Esophagus squamous epithelium (tissue), 5 donors: Measurements from ENCODE around the gene BIRC6. TPM values are rescaled to one million over a fixed set of nuclear protein-coding genes. Genes with fewer than 3 reads are reported as not detected.

Experiments used
- DNase-seq: peaks from one replicate; lab custom pipeline; 2025; lab: John Stamatoyannopoulos, UW
- H3K27ac ChIP-seq, 4 donors: fragments of 200-600 bp; sonication (generic); one replicate each; pipeline ENCODE4 v1.5.1; 2016 to 2019; ENCODE audit warnings: mild to moderate bottlenecking in 1 of 4
- H3K27me3 ChIP-seq, 4 donors: fragments of 200-600 bp; sonication (generic); 1 replicate in 3 of 4; 2 replicates in 1 of 4; pipeline versions ENCODE4 v1.5.1 to v1.6.0; 2017 to 2021; ENCODE audit warnings: antibody characterized with exemption in 1 of 4
- H3K36me3 ChIP-seq, 3 donors: fragments of 200-600 bp; sonication (generic); one replicate each; pipeline ENCODE4 v1.5.1; 2016 to 2019
- H3K4me1 ChIP-seq, 3 donors: fragments of 200-600 bp; sonication (generic); one replicate each; pipeline ENCODE4 v1.5.1; 2017 to 2019
- H3K4me3 ChIP-seq, 4 donors: fragments of 200-600 bp; sonication (generic); 1 replicate in 3 of 4; 2 replicates in 1 of 4; pipeline ENCODE4 v1.5.1; 2016 to 2019; ENCODE audit warnings: mild to moderate bottlenecking in 2 of 4, moderate library complexity in 1 of 4
- H3K9me3 ChIP-seq, 3 donors: fragments of 200-600 bp; sonication (generic); one replicate each; pipeline ENCODE4 v1.5.1; 2016 to 2019
- CTCF ChIP-seq, 6 experiments: fragments of 450-650 bp in 4 of 6; fragments of 200-600 bp in 2 of 6; sonication (generic) in 2 of 6; IDR thresholded peaks; one replicate each; pipeline ENCODE4 v1.5.1; 2016 to 2019; ENCODE audit warnings: antibody characterized with exemption in 6 of 6, mild to moderate bottlenecking in 4 of 6, moderate library complexity in 4 of 6
- POLR2A ChIP-seq, 4 donors: fragments of 450-650 bp; IDR thresholded peaks; one replicate each; pipeline ENCODE4 v1.6.1; 2017; ENCODE audit warnings: antibody characterized with exemption in 4 of 4, mild to moderate bottlenecking in 4 of 4, moderate library complexity in 3 of 4
- WGBS, 2 donors: methylation state at CpG; one replicate each; pipeline ENCODE4 v1.1.5; 2018; 5-methylcytosine and 5-hydroxymethylcytosine counted together
- intact Hi-C: fragments of 100-400 bp; cut with DNase I; formaldehyde crosslinking; loops from one replicate; pipeline ENCODE4 v1.15.0; 2022
- total RNA-seq, 4 donors: library from RNA; depleted of rRNA; stranded (reverse); fragments of >200 nt; gene quantifications; one replicate each; pipeline ENCODE4 v1.1.0, GENCODE V29; 2016
- donor health status: DM: yes; HTN: yes; CAD: no.

BIRC6 gene
- total RNA-seq, 4 donors from 2014 or later = 56.7 to 120 (median 76.6) TPM

- Histone ChIP-seq H3K4me1 (no peaks in the 10 kb centered on the region), H3K27me3 (no peaks in the 10 kb centered on the region), H3K9me3 (no peaks in the 10 kb centered on the region), H3K4me3 (no peak overlapping the region), H3K27ac (no peak overlapping the region), H3K36me3 (peaks cover 0 to 83% (median 31%) of the 10 kb centered on the region in 3 donors)
- no peak for DNase-seq
- 92 to 94% methylated on average over 5 of the region's 6 CpGs for WGBS, 2 donors
- TF ChIP-seq POLR2A (IDR thresholded peaks at IDR 0.05) = no peak
- TF ChIP-seq CTCF (IDR thresholded peaks at IDR 0.05) = no peak
- intact Hi-C loops = no loop called here
These were observed 89.5 kb downstream of the BIRC6 start for GRCh38 chr2:32446369-32446768.

DNA sequence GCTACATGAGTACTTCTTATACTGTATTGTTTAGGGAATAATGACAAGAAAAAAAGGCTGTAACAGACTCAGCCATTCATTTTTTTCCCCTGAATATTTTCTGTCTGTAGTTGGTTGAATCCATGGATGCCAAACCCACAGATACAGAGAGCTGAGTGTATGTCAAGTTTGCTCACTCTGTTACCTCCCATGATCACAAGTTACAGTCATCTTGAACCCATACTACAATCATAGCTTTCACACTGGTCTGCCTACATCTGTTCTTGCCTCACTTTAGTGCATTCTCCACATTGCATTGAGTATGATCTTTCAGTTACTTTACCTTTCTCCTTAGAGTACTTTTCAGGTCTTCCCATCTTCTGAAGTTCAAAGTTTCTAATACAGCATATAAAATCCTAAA is 94.0 kb downstream of the BIRC6 start:
- no peak overlapping the region for H3K27ac ChIP-seq
- intact Hi-C loops = no loop called here
- DNase-seq = no peak
- H3K27me3 ChIP-seq = no peaks in the 10 kb centered on the region
- no peaks in the 10 kb centered on the region for H3K9me3 ChIP-seq
- H3K4me3 ChIP-seq = no peak overlapping the region
- peaks cover 0 to 70% (median 0%) of the 10 kb centered on the region in 3 donors for H3K36me3 ChIP-seq
- no peaks in the 10 kb centered on the region for H3K4me1 ChIP-seq
- TF ChIP-seq CTCF (IDR thresholded peaks at IDR 0.05) = no peak
- TF ChIP-seq POLR2A (IDR thresholded peaks at IDR 0.05) = no peak

- DNase-seq = no peak
- no peak overlapping the region for H3K4me3 ChIP-seq
- H3K27ac ChIP-seq = no peak overlapping the region
- H3K36me3 ChIP-seq = peaks cover 0 to 80% (median 0%) of the 10 kb centered on the region in 3 donors
- no peaks in the 10 kb centered on the region for H3K4me1 ChIP-seq
- no peaks in the 10 kb centered on the region for H3K27me3 ChIP-seq
- TF ChIP-seq CTCF (IDR thresholded peaks at IDR 0.05) = no peak
- no peak for TF ChIP-seq POLR2A (IDR thresholded peaks at IDR 0.05)
- no peaks in the 10 kb centered on the region for H3K9me3 ChIP-seq
- intact Hi-C loops = no loop called here
- 97 to 100% methylated on average over 2 of the region's 2 CpGs for WGBS, 2 donors
These were observed 95.7 kb downstream of the BIRC6 start for GRCh38 chr2:32452338-32453064.

DNA sequence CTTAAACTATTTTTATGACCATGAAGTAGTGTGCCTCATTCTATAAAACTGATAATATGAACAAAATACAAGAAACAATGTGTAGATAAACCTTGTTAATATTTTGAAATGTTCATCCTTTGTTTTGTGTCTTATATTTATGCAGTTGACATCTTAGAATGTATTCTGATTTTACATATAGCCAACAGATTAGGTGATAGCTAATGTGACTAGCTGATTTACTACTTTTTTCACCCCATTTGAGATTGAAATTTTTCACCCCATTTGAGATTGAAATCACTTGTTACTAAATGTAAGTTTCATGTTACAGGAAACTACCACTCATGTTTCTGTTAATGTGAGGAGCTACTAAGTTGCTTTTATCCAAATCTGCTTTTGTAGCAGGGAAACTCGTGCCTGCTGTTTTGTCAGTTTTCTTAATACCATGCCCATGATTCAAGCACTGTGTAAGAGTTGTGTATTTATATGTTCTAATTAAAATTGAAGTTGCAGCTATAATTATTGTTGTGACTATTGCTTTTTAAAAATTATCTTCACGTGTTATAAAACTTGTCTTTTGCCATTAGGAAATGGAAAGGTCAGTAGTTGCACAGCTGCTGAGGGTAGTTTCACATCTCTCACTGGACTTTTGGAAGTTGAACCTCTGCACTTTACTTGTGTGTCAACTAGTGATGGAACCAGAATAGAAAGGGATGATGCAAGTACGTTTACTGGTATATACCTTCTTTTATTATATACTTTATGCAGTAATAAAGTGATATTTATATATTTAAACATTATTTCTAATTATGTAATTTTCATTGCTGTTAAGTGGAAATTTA is 96.6 kb downstream of the BIRC6 start:
- Histone ChIP-seq H3K27me3 (no peaks in the 10 kb centered on the region), H3K4me3 (no peak overlapping the region), H3K9me3 (no peaks in the 10 kb centered on the region), H3K4me1 (no peaks in the 10 kb centered on the region), H3K27ac (no peak overlapping the region), H3K36me3 (peaks cover 0 to 83% (median 0%) of the 10 kb centered on the region in 3 donors)
- DNase-seq = no peak
- intact Hi-C loops = no loop called here
- no peak for TF ChIP-seq POLR2A (IDR thresholded peaks at IDR 0.05)
- TF ChIP-seq CTCF (IDR thresholded peaks at IDR 0.05) = no peak
- WGBS, 2 donors = 76 to 91% methylated on average over 3 of the region's 3 CpGs

- Histone ChIP-seq H3K9me3 (no peaks in the 10 kb centered on the region), H3K4me3 (no peak overlapping the region), H3K4me1 (no peaks in the 10 kb centered on the region), H3K36me3 (peaks cover 0 to 67% (median 0%) of the 10 kb centered on the region in 3 donors), H3K27me3 (no peaks in the 10 kb centered on the region), H3K27ac (no peak overlapping the region)
- no peak for DNase-seq
- 91 to 92% methylated on average over 3 of the region's 3 CpGs for WGBS, 2 donors
- intact Hi-C loops = no loop called here
- no peak for TF ChIP-seq POLR2A (IDR thresholded peaks at IDR 0.05)
- no peak for TF ChIP-seq CTCF (IDR thresholded peaks at IDR 0.05)
These were observed 99.0 kb downstream of the BIRC6 start for GRCh38 chr2:32455816-32456215.
